OCI-M2 (cell line): Measurements from ENCODE around the gene CLHC1.
"Not testable (repeated sequence)": the region's sequence is repeated elsewhere in the genome, so short reads cannot be mapped to it uniquely, and the experiment has no call there.

Experiments used
- DNase-seq: peaks from one replicate; lab custom pipeline; 2025; ENCODE audit not compliant: unreplicated experiment; lab: John Stamatoyannopoulos, UW

Gene CLHC1

DNA sequence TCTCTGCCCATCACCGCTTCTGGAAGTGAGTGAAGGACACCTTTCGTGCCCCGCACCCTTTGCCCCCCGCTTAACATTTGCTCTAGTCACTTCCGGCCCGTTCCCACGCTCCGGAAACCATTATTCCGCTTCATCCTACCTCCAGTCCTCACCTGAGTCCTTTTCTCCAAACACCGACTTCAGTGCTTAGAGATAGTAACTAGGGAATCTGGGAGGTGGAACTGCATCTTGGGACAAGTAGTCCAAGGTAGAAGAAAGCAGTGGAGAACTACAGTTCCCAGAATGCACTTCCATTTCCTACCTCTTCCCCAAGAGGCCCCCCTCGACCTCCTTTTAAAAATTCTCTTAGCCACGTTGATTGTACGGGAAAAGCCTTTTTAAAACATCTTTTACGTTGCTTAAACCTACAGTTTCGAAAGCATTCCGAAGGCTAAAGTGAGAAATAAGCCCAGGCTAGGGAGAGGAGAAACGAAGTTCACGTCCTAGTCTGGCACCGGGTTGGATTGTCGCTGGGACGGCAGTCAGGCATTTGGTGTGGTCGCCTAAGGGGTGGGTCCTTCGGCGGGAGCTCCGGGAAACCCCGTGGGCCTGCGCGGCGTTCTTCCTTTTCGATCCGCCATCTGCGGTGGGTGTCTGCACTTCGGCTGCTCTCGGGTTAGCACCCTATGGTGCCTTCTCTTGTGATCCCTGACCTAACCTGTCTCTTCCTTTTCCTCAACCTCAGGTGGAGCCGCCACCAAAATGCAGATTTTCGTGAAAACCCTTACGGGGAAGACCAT is at the start of gene CLHC1, which contains the start of gene RPS27A:
Gene CLHC1 (minus strand): TSS at position 210 of the 779 bp plus-strand sequence. CDS start 9,882 bp downstream, outside the sequence.
Gene RPS27A (plus strand): TSS at position 605 of the 779 bp plus-strand sequence. CDS start 137 bp downstream, at position 742.
- DNase-seq: peak; percentile 72

DNA sequence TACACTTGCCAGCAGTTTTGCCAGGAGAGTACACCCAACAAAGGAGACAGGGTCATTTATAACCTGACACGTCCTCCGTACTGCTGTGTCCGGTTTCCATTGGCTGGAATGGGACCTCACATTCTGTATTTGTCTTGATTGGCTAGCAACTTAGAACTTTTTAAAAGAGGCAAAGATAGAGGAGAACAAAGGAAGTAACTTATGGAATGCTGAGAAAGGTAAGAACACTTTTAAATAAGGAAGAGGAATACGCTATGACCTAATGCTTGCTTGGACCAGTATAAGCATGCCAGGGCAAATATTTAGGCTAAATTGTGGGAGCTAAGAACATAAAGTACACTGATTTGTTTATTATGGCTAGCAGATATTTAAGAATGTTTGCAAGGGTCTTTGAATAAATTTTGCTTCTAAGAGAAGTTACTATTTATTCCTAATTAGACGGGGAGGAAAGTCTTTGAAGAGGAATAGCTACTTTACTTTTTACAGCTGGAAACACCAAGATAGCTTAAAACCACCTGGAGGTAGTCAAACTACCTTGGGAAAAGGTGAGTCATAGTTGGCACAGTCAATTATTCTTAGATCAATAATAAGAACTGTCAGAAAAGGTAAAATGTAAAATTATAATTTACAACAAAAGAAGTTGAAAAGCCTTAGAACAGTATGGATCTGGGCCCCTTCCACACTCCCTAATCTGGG is 48.9 kb upstream of the CLHC1 start:
- not testable (repeated sequence) for DNase-seq

DNA sequence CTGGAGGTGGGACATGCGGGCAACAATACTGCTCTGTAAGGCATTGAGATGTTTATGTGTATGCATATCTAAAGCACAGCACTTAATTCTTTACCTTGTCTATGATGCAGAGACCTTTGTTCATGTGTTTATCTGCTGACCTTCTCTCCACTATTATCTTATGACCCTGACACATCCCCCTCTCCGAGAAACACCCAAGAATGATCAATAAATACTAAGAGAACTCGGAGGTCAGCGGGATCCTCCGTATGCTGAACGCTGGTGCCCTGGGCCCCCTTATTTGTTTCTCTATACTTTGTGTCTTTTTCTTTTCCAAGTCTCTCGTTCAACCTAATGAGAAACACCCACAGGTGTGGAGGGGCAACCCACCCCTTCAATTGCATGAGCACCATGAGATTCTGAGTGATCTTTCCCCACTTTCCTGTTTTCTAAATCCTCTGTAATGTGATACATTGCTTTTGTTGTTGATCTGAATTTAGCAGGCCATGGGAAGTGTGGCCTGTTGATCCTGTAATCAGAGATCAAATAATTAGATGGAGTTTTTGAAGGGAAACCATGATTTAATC is 47.8 kb upstream of the CLHC1 start:
- not testable (repeated sequence) for DNase-seq

GRCh38 chr2:55279214-55279835 is 47.2 kb upstream of the CLHC1 start:
- not testable (repeated sequence) for DNase-seq

GRCh38 chr2:55277310-55277709 is 45.2 kb upstream of the CLHC1 start:
- DNase-seq: no peak

- DNase-seq: not testable (repeated sequence)
Measured at GRCh38 chr2:55274346-55274745, 42.3 kb upstream of the CLHC1 start.

- peak; percentile 4 for DNase-seq
Measured at GRCh38 chr2:55269645-55269990, 37.5 kb upstream of the CLHC1 start.

GRCh38 chr2:55268907-55269644 is 37.0 kb upstream of the CLHC1 start, which contains the start of gene MTIF2:
Gene MTIF2 (minus strand): TSS chr2:55269231. CDS start chr2:55263858, 5,373 bp downstream.
- DNase-seq: peak; percentile 38

DNA sequence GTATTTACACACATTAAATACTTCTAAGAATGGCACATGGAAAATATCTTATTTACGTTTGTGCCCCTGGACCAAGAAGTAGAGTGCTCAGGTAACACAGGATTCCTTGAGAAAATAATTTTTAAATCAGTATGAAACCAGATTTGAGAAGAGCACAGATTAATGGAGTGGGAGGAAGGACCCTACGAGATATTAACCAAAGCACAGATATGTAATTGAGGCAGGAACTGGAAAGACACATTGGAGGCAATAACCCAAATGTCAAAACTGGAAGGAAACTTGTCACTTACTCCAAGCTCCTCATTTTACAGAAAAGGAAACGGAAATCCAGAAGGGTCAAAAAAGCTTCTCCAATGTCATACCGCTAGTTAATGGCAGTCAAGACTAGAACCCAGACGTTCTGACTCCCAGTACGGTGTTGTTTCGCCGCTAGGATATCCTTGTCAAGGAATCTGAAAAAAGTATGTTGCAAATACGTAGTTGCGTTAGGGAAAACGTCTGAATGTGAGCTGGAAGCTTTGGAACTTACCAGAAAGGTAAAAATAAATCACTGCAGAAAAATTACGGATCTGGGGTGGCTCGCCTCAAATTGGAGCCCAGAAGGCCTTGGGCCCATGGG is 36.3 kb upstream of the CLHC1 start:
- DNase-seq: no peak

DNA sequence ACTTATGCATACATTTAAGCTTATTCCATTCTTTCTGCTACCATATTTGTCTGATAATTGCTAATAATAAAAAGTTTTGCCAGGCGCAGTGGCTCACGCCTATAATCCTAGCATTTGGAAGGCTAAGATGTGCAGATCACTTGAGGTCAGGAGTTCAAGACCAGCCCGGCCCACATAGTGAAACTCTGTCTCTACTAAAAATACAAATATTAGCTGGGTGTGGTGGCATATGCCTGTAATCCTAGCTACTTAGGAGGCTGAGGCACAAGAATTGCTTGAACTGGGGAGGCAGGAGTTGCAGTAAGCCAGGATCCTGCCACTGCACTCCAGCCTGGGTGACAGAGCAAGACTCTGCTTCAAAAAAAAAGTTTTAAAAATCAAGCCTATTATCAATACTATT is 27.5 kb upstream of the CLHC1 start:
- not testable (repeated sequence) for DNase-seq

DNA sequence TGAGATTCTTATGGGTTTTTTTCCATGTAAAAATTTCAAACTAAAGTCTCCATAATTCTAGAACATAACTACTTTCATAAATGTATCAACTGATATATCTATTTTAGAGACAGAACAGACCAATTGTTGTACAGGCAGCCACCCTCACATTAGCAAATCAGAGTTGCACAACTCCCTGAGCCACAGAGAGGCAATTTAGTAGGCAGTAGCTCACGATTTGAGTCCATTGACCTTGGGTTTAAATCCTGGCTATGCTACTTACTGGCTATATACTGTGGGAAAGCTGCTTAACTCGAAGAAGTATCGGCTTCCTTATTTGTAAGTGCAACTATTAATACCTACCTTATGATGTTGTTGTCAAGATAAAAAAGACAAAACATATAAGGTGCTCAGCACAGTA is 20.7 kb upstream of the CLHC1 start:
- no peak for DNase-seq

- DNase-seq: no peak
Measured at GRCh38 chr2:55247025-55247424, 14.9 kb upstream of the CLHC1 start.

DNA sequence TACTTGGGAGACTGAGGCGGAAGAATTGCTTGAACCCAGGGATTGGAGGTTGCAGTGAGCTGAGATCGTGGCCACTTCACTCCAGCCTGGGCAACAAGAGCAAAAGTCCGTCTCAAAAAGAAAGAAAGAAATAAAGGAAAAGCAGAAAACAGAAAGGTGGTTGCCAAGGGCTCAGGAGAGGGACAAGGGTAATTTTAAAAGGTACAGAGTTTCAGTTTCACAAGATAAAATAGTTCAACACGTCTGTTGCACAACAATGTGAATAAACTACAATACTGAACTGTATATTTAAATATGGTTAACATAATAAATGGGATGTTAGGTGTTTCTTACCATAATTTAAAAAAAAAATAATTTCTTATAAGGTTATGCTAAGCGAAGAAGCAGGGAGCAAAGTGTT is 13.3 kb upstream of the CLHC1 start:
- DNase-seq: no peak

GRCh38 chr2:55242617-55243016 is 10.5 kb upstream of the CLHC1 start:
- no peak for DNase-seq

- DNase-seq: not testable (repeated sequence)
Measured at GRCh38 chr2:55241582-55241981, 9.5 kb upstream of the CLHC1 start.

GRCh38 chr2:55239656-55240222 is 7.6 kb upstream of the CLHC1 start:
- no peak for DNase-seq

- DNase-seq: no peak
Measured at GRCh38 chr2:55236992-55237543, 5.0 kb upstream of the CLHC1 start.

GRCh38 chr2:55235724-55236538 is 3.8 kb upstream of the CLHC1 start:
- no peak for DNase-seq

- DNase-seq: no peak
Measured at GRCh38 chr2:55233658-55233940, 1.5 kb upstream of the CLHC1 start.
